ENCODE data around the gene TJP2. TPM values are rescaled to one million over a fixed set of nuclear protein-coding genes. Genes with fewer than 3 reads are reported as not detected.

The TJP2 gene
- total and polyA plus RNA-seq, 10 of the 15 experiments (the other 5 are each of a cell fraction or from before 2014, with no cell fraction given) = 6.4 to 59.9 (median 29.7) TPM

DNA sequence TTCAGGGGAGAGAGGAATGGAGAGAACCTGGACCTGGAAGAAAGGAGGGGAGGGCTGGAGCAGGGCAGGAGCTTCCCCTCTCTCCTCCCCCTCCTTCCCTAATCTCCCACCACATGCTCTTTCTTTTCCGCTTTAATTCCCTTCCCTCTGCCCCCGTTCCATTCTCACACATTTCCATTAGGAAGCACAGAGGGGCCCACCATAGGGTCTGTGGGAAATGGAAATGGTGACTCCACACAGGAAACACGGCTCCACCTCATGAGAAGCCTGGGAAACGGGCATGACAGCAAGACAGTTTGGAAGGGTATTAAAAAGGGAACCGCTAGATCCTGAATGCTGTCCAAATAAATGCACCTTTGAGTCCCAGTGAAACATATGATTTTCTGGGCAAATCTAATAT lies 86.1 kb downstream of the TJP2 start:
- Histone ChIP-seq H4K20me1 (ENCODE audit: control insufficient read depth, insufficient read depth) (no peaks in the 10 kb centered on the region), H3K9ac (ENCODE audit: control insufficient read depth, insufficient read depth, low read length) (no peak overlapping the region), H3K4me3 (no peak overlapping the region), H3K4me2 (ENCODE audit: control insufficient read depth, insufficient read depth) (no peak overlapping the region), H3K4me1 (ENCODE audit: control insufficient read depth, insufficient read depth, low read length) (no peaks in the 10 kb centered on the region), H3K79me2 (ENCODE audit: control insufficient read depth, insufficient read depth, low read length) (no peaks in the 10 kb centered on the region), H3K9me3 (replicated peaks; ENCODE audit: control insufficient read depth, insufficient read depth, low read length) (no peaks in the 10 kb centered on the region), H3K27me3 (replicated peaks in 1 of 2; ENCODE audit: control insufficient read depth in 2 of 2, insufficient read depth in 2 of 2, low read length in 1 of 2) (no peaks in the 10 kb centered on the region; a peak in 1 of 4 replicates), H2AFZ (ENCODE audit: control insufficient read depth, low read depth, low read length) (no peak overlapping the region), H3K27ac (ENCODE audit: control insufficient read depth, insufficient read depth) (no peak overlapping the region), H3K36me3 (ENCODE audit: control insufficient read depth in 2 of 2, insufficient read depth in 2 of 2, low read length in 1 of 2) (no peaks in the 10 kb centered on the region)
- 63% methylated on average over 4 of the region's 5 CpGs for WGBS (ENCODE audit: insufficient coverage, insufficient replicate concordance, low lambda C conversion rate, missing lambda C conversion rate)
- SMC1A ChIA-PET (ENCODE audit: uncharacterized antibody, unreplicated experiment) = interaction anchor here (1.1 kb wide), 1 partner anchor 16 kb away, joined by 3 read pairs; no protein-coding TSS in a partner anchor
- DNase-seq (ENCODE audit: low read depth, low spot score) (no peak), FAIRE-seq (no peak), ATAC-seq (no peak)
- intact Hi-C loops (cut with micrococcal nuclease; ENCODE audit: unreplicated experiment) (no loop called here), in situ Hi-C loops (cut with MboI) (no loop called here)
- POLR2A ChIA-PET = no interaction called here
- no TSS peak for BruUV-seq (replicated peaks)
- RAD21 ChIA-PET (ENCODE audit: unreplicated experiment) = no interaction called here
- CTCF ChIA-PET = no interaction called here
- TF ChIP-seq, protein P1, sequence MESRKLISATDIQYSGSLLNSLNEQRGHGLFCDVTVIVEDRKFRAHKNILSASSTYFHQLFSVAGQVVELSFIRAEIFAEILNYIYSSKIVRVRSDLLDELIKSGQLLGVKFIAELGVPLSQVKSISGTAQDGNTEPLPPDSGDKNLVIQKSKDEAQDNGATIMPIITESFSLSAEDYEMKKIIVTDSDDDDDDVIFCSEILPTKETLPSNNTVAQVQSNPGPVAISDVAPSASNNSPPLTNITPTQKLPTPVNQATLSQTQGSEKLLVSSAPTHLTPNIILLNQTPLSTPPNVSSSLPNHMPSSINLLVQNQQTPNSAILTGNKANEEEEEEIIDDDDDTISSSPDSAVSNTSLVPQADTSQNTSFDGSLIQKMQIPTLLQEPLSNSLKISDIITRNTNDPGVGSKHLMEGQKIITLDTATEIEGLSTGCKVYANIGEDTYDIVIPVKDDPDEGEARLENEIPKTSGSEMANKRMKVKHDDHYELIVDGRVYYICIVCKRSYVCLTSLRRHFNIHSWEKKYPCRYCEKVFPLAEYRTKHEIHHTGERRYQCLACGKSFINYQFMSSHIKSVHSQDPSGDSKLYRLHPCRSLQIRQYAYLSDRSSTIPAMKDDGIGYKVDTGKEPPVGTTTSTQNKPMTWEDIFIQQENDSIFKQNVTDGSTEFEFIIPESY (IDR thresholded peaks at IDR 0.05) = no peak
- TF ChIP-seq SIX5 (IDR thresholded peaks at IDR 0.05; ENCODE audit: low read depth, low read length, severe bottlenecking) (no peak), ZSCAN29 (IDR thresholded peaks at IDR 0.05) (no peak), RAD21 (IDR thresholded peaks at IDR 0.05; ENCODE audit: insufficient read depth, low read depth, low read length) (no peak), RFX5 (IDR thresholded peaks at IDR 0.05; ENCODE audit: low read depth, low read length) (no peak), RUNX3 (IDR thresholded peaks at IDR 0.05; ENCODE audit: low read length) (no peak), BHLHE40 (IDR thresholded peaks at IDR 0.05; ENCODE audit: borderline replicate concordance in 1 of 2, low read depth in 2 of 2, low read length in 1 of 2) (no peak), SUZ12 (IDR thresholded peaks at IDR 0.05; ENCODE audit: unreplicated experiment) (no peak), ZNF622 (IDR thresholded peaks at IDR 0.05) (no peak), SIN3A (IDR thresholded peaks at IDR 0.05; ENCODE audit: low read depth, low read length) (no peak), SREBF2 (IDR thresholded peaks at IDR 0.05; ENCODE audit: low read length) (no peak), CBX5 (IDR thresholded peaks at IDR 0.05; ENCODE audit: low read depth) (no peak), CHD4 (IDR thresholded peaks at IDR 0.05) (no peak), EGR1 (IDR thresholded peaks at IDR 0.05; ENCODE audit: borderline replicate concordance in 1 of 2, low read depth in 2 of 2, low read length in 2 of 2) (no peak)
- TF ChIP-seq, protein P2, sequence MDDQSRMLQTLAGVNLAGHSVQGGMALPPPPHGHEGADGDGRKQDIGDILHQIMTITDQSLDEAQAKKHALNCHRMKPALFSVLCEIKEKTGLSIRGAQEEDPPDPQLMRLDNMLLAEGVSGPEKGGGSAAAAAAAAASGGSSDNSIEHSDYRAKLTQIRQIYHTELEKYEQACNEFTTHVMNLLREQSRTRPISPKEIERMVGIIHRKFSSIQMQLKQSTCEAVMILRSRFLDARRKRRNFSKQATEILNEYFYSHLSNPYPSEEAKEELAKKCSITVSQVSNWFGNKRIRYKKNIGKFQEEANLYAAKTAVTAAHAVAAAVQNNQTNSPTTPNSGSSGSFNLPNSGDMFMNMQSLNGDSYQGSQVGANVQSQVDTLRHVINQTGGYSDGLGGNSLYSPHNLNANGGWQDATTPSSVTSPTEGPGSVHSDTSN (IDR thresholded peaks at IDR 0.05; ENCODE audit: insufficient replicate concordance, low read depth, low read length) = no peak
- TF ChIP-seq, protein P3, sequence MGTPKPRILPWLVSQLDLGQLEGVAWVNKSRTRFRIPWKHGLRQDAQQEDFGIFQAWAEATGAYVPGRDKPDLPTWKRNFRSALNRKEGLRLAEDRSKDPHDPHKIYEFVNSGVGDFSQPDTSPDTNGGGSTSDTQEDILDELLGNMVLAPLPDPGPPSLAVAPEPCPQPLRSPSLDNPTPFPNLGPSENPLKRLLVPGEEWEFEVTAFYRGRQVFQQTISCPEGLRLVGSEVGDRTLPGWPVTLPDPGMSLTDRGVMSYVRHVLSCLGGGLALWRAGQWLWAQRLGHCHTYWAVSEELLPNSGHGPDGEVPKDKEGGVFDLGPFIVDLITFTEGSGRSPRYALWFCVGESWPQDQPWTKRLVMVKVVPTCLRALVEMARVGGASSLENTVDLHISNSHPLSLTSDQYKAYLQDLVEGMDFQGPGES (IDR thresholded peaks at IDR 0.05) = no peak
- TF ChIP-seq, protein P4, sequence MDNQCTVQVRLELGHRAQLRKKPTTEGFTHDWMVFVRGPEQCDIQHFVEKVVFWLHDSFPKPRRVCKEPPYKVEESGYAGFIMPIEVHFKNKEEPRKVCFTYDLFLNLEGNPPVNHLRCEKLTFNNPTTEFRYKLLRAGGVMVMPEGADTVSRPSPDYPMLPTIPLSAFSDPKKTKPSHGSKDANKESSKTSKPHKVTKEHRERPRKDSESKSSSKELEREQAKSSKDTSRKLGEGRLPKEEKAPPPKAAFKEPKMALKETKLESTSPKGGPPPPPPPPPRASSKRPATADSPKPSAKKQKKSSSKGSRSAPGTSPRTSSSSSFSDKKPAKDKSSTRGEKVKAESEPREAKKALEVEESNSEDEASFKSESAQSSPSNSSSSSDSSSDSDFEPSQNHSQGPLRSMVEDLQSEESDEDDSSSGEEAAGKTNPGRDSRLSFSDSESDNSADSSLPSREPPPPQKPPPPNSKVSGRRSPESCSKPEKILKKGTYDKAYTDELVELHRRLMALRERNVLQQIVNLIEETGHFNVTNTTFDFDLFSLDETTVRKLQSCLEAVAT (IDR thresholded peaks at IDR 0.05) = no peak
- TF ChIP-seq, protein P5, sequence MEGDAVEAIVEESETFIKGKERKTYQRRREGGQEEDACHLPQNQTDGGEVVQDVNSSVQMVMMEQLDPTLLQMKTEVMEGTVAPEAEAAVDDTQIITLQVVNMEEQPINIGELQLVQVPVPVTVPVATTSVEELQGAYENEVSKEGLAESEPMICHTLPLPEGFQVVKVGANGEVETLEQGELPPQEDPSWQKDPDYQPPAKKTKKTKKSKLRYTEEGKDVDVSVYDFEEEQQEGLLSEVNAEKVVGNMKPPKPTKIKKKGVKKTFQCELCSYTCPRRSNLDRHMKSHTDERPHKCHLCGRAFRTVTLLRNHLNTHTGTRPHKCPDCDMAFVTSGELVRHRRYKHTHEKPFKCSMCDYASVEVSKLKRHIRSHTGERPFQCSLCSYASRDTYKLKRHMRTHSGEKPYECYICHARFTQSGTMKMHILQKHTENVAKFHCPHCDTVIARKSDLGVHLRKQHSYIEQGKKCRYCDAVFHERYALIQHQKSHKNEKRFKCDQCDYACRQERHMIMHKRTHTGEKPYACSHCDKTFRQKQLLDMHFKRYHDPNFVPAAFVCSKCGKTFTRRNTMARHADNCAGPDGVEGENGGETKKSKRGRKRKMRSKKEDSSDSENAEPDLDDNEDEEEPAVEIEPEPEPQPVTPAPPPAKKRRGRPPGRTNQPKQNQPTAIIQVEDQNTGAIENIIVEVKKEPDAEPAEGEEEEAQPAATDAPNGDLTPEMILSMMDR (IDR thresholded peaks at IDR 0.05 in 2 of 3, conservative IDR thresholded peaks at IDR 0.05 in 1 of 3; ENCODE audit: control insufficient read depth in 2 of 3, extremely low read depth in 1 of 3, insufficient read depth in 1 of 3, low read depth in 3 of 3, low read length in 3 of 3) = no peak

Measured in GM12878 (cell line).